GM18508 (cell line): ENCODE data around the gene POU3F4.
A peak's percentile ranks its signal among the peaks of the same experiment; 100 is the strongest.

ENCODE experiments used
- ATAC-seq: cut with Tn5 transposase; IDR thresholded peaks from one replicate; pipeline ENCODE4 v1.9.1; 2021; ENCODE audit warnings: moderate number of reproducible peaks; ENCODE audit not compliant: insufficient read depth, unreplicated experiment

Gene POU3F4

DNA sequence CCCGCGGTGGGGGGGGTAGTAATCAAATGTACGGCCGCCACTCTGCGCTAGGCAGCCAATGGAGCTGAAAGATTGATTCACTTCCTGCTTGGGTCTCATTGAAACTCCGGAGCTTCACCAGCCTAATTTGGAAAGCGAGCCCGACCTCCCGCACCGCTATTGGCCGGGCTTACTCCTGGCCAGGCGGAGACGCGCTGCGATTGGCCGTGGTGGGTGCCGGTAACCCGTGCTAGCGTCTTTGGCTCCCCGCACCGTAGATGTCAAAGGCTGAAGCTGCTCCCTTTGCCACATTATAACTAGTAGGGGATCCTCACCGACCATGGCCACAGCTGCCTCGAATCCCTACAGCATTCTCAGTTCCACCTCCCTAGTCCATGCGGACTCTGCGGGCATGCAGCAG, at the start of gene POU3F4:
TSS of gene POU3F4 (plus strand) at position 285 of the 400 bp plus-strand sequence. CDS start at position 320, 35 bp downstream.
- ATAC-seq = no peak

DNA sequence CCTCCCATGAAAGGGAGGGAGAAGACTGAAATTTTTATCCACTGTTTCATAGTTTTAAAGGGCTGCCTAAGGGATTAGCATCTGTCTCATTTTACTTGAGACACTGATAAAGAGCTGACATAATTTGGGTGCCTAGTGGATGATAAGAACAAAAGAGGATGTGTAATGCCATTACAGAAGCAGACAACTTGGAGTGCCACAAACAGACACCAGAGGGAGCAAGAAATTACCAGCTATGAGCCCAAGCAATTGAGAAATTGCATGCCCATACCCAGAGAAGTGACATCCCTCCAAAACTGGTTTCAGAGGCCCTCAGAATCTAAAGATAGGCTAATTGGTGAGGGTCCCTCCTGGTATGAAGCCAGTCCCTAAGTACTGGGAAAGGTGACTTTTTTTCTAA, 38.5 kb upstream of the POU3F4 start:
- ATAC-seq = peak; percentile 80

DNA sequence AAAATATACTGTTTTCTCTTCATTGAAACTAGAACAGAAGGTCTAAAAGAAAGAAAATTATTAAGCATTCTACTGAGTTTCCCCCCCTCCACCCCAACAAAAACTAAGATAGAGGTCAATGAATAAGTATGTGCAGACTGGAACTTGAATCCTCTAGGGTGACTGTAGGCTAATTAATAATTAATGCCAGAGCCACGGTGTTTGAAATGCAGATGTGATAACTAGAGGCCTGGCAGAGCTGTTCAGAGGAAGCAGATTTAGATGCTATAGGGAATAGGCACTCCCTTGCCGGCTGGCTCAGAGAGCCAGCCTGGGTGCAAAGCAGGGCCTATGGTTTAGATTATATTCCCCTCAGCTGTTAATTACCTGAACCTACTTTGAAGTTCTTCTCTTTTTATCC, 12.2 kb upstream of the POU3F4 start:
- no peak for ATAC-seq

DNA sequence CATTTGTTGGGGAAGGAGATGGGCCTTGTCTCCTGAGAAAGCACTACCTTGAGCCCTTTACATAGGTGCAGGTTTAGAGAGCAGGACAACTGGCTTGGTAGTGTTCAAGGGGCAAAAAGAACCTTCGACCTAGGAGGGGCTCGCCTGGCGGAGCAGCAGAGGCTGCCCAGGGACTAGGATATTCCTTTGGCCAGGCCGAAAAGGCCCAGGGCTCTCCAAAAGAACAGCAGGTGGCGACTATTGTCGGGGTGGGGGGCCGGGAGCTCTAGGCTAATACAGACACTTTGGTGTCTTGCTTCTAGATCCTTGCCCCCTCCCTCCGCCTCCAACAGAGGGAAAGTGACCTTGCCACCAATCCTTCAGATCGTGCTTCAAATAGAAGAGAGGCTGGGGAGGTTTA, 7.1 kb upstream of the POU3F4 start:
- no peak for ATAC-seq

DNA sequence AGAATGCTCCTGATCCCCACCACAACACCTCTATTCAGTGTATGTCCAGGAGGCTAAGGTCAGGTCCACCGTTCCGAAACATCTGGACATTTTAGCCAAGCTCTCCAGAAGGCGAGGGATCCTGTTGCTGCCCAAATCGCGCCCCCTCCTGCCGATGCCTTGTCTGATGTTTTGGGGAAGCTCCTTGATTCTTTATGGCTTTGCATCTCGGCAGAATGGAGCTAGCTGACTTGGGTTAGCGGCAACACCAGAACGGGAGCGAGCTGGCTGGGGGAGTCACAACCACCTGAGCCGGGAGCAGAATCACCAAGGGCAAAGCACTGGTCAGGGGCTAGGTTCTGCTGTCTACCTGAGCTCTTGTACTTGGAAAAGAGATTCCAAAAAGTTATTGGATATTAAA, 6.6 kb upstream of the POU3F4 start:
- no peak for ATAC-seq

DNA sequence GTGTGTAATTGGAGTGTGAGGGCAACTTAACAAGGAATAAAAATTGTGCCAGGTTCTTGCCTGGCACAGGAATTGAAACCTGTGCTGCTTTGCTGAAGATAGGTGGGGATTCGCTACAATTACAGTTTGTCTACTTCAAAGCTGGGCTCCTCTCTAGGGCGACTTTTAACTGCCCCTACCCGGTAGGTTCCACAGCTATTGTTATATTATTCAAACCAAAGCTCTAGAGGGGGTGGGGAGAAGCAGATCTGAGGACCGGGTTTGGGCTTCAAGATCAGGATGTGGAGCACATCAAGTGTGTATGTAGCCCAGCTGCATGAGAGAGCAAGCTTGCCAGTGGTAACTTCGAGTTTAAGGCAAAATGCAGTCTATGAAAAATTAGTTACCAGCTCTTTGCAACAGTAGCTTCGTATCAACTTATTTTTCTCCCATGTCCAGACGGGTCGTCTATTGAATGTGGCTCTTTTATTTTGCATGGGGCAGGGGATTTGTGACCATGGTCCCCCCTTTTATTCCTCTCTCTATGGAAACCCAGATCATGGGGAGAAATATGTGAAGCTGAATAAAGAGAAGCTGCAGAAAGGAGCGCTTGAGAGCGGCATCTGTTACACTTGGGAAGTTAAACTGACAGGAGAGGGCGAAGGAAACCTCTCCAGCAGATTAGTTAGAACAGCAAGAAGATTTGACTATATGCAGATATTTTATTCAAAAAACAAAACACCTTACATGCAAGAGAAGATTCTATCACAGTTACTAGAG, 3.2 kb upstream of the POU3F4 start:
- no peak for ATAC-seq

DNA sequence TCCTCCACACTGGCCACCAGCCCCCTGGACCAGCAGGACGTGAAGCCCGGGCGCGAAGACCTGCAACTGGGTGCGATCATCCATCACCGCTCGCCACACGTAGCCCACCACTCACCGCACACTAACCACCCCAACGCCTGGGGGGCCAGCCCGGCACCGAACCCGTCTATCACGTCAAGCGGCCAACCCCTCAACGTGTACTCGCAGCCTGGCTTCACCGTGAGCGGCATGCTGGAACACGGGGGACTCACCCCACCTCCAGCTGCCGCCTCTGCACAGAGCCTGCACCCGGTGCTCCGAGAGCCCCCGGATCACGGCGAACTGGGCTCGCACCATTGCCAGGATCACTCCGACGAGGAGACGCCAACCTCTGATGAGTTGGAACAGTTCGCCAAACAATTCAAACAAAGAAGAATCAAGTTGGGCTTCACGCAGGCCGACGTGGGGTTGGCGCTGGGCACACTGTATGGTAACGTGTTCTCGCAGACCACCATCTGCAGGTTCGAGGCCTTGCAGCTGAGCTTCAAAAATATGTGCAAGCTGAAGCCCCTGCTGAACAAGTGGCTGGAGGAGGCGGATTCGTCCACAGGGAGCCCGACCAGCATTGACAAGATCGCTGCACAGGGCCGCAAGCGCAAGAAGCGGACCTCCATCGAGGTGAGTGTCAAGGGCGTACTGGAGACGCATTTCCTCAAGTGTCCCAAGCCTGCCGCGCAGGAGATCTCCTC, 600 bp downstream of the POU3F4 start:
- no peak for ATAC-seq

DNA sequence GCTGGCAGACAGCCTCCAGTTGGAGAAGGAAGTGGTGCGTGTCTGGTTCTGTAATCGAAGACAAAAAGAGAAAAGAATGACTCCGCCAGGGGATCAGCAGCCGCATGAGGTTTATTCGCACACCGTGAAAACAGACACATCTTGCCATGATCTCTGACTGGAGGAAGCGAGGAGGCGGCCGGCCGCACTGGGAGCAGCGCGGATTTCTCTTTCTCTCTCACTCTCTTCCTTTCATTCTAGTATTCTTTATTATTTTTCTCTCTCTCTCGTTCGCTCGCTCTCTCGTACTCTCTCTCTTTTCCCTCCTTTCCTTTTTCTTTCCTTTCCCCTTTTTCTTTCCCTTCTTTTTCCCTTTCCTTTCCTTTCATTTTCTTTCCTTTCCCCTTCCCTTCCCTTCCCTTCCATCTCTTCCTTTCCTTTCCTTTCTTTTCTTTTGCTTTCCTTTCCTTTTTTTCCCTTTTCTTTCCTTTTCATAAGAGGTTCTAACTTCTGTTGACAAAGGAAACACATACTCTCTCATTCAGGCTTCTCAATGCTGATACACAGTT, 1.2 kb downstream of the POU3F4 start:
- ATAC-seq = no peak

DNA sequence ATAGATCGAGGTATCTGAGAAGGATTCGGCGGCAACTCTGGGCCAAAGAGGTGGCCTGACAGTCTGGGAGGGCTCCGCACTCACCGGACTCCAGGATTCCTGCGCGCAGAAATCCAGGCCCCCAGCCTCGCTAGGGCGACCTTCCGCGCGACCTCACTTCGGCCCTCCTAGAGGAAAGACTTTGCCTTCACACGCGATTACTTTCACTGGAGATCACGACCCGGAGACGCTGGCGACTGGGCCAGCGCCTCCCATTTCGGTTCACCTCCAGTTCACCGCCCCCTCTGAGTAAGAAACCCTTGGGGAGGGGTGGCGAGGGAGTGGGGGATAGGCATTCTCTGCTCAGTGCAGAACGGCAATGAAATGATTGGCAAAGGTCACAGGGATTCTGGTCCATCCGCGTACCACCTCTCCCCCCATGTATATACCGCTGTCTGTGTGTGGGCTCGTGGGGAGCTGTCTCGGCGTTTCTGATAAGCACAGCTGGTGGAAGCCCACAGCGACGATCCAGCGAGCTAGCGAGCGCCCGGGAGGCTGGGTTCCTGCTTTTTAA, 2.5 kb downstream of the POU3F4 start:
- ATAC-seq = no peak

DNA sequence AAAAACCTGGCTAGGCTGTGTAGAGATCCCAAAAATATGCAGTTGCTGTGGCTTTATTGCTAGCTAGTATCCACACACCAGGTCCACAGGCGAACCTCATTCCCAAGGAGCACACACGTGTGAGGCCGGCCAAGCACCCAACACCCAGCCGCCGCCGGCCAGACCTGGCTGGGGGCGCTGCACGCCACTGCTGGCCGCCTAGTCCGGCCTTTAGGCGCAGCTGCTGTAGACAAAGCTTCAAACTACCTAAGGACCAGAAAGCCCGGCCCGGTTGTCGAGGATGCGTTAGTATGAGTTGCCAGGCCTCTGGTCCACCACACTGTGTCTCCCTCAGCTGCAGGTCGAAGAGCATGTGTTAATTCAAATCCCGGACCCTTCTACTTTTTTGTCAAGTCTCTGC, 3.1 kb downstream of the POU3F4 start:
- ATAC-seq = no peak

DNA sequence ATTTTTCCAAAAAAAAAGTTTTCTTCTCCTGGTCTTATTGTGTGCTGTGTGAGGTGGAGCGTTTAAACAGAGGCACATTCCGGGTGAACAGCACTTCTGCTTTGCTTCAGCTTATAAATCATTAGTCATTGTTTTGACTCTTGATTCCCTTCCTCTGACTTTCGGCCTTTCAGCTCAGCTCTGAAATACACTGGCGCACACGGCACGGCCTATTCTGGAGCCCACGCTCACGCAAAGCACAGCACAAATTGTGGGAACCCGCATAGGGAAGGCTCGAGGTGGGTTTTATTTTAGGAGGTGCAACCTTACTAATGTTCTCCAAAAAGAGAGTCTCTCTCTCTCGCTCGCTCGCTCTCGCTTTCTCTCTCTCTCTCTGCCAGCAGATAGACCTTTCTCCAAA, 4.0 kb downstream of the POU3F4 start:
- no peak for ATAC-seq

DNA sequence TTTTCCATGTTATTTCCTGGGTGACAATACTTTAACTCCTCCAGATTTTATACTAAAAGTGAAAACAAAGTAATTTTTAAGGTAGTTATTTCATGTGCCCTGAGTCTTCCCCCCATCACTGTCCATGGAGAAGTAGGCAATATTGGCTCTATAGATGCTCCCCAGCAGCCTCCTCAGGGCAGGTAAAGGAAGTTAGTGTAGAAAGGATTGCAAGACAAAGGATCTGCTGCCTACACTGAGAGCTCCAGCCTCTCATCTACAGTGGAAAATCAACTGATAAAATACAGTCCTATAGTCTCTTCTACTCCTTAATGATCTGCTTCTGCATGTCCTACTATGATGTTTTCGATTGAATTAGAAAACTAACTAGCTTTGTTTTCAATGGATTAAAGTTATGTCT, 8.5 kb downstream of the POU3F4 start:
- ATAC-seq = no peak

DNA sequence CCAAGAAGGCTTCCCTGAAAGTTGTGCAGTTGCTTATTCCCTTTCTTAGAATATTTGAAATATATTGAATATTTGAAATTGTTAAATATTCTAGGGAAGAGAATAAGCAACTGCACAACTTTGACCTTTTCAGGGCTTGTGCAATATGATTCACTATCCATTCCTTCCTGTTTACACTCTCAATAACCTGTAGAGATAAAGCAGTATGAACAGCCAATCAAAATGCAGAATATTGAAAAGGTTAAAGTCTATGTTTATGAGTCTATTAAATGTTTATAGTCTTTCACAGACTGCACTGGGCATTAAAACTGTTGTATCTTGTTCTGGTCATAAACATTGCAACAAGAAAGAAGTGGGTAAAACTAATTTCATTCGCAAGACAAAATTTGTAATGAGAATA, 13.8 kb downstream of the POU3F4 start:
- ATAC-seq = no peak

DNA sequence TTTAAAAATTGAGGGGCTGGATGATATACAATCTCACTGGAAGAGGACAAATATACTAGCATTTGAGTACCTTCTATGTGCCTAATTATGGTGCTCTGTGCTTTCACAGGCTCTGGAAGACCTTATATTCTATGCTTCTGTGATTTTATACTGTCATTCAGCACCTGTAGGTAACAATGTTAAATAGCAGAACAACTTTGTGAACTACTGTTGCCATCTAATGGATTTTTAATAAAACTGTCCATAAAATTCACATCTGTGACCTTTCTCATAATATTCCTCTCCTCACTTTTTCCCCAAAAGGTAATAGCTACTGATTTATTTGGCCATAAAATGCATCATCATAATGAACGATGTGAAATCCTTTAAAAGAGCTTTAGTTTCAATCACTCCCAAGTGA, 21.9 kb downstream of the POU3F4 start:
- ATAC-seq = no peak

DNA sequence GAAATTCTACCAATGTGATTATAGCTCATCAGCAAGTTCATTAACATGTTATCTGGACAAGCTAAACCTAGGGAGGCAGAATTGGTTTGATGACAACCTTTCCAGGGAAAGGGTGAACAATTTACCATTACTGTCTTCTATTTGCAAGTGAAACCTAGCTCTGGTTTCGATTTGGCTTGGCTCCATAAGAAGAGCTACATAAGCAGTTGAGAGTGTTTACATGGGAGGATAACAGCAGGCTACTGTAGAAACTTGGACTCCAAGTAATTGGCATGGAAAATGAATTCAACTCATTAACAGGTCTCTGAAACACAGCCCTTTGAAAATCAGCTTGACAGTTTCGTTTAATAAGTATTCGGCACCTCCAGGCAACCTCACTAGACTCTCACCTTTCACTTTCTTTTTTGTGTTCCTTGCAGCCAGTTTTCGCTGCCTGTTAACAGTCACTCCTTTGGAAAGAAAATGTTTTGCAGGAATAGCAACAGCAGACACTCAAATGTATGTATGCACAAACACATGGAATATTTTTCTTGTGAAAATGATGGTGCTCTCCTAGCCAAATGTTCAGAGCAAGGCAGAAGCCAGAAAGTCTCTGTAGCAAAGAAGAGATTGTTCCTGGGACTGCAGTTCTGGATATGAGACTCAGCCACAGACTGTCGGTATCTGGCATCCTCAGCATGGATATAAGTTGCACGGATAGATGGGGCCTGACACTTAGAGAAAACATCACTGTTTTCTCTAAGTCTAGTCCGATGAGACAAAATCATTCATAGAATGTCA, 27.5 kb downstream of the POU3F4 start:
- ATAC-seq = no peak
